Stomach (tissue), 9 donors: Measurements from ENCODE around the gene ISG20L2. TPM values are rescaled to one million over a fixed set of nuclear protein-coding genes. Genes with fewer than 3 reads are reported as not detected.

Experiments
- DNase-seq, 2 donors: peaks; one replicate each; pipeline versions ENCODE4 v3.0.0 to v3.0.0-alpha.2; 2013 to 2019
- H3K27ac ChIP-seq, 5 donors: fragments of 200-600 bp in 4 of 5; sonication (generic) in 4 of 5; one replicate each; pipeline ENCODE4 v1.5.1; 2013 to 2019; ENCODE audit warnings: mild to moderate bottlenecking in 1 of 5, moderate library complexity in 1 of 5
- H3K27me3 ChIP-seq, 3 donors: fragments of 200-600 bp; sonication (generic); one replicate each; pipeline ENCODE4 v1.5.1; 2017 to 2019; ENCODE audit warnings: mixed run types in 1 of 3
- H3K36me3 ChIP-seq, 4 donors: fragments of 200-600 bp; sonication (generic); 1 replicate in 3 of 4; 2 replicates in 1 of 4; pipeline ENCODE4 v1.5.1; 2016 to 2019
- H3K4me1 ChIP-seq, 4 donors: fragments of 200-600 bp; sonication (generic); one replicate each; pipeline ENCODE4 v1.5.1; 2016 to 2019
- H3K4me3 ChIP-seq, 4 donors: fragments of 200-600 bp; sonication (generic) in 3 of 4; one replicate each; pipeline ENCODE4 v1.5.1; 2016 to 2019; ENCODE audit warnings: mild to moderate bottlenecking in 1 of 4
- H3K9me3 ChIP-seq, 4 donors: fragments of 200-600 bp; sonication (generic); one replicate each; pipeline ENCODE4 v1.5.1; 2016 to 2019
- EP300 ChIP-seq: sonication (generic); formaldehyde crosslinking; IDR thresholded peaks from one replicate; pipeline ENCODE4 v1.6.1; 2017; ENCODE audit warnings: antibody characterized with exemption
- POLR2A ChIP-seq, 4 donors: fragments of 450-650 bp; IDR thresholded peaks; one replicate each; pipeline ENCODE4 v1.6.1; 2016; ENCODE audit warnings: antibody characterized with exemption in 4 of 4, control low read depth in 2 of 4, mild to moderate bottlenecking in 1 of 4, moderate library complexity in 1 of 4
- POLR2AphosphoS5 ChIP-seq, 3 donors: sonication (generic); formaldehyde crosslinking; IDR thresholded peaks; one replicate each; pipeline ENCODE4 v1.6.1; 2016; ENCODE audit warnings: antibody characterized with exemption in 3 of 3
- WGBS, 5 donors: extraction: QIAGEN DNeasy Blood & Tissue Kit in 3 of 5; methylation state at CpG; one replicate each; pipeline versions ENCODE4 v1.1.5 to v1.1.7; 2013 to 2018; 5-methylcytosine and 5-hydroxymethylcytosine counted together
- intact Hi-C: fragments of 100-400 bp; cut with DNase I; formaldehyde crosslinking; loops from one replicate; pipeline ENCODE4 v1.15.1; 2023; ENCODE audit warnings: low total_unique reads
- polyA plus RNA-seq, 3 donors: library from polyadenylated mRNA; stranded (reverse); fragments of 200-250 nt; gene quantifications; one replicate each; pipeline ENCODE4 v1.2.3, GENCODE V29; 2013
- total RNA-seq, 5 donors: library from RNA; depleted of rRNA; stranded (reverse); fragments of >200 nt; gene quantifications; one replicate each; pipeline versions ENCODE4 v1.1.0 to v1.2.3, GENCODE V29; 2014 to 2016
- TF ChIP-seq, protein P1 (sequence below), 7 experiments: fragments of 450-650 bp in 4 of 7; fragments of 200-600 bp in 3 of 7; sonication (generic) in 3 of 7; IDR thresholded peaks; one replicate each; pipeline ENCODE4 v1.5.1; 2016 to 2019; ENCODE audit warnings: antibody characterized with exemption in 7 of 7, control low read depth in 2 of 7, mild to moderate bottlenecking in 1 of 7
- donor health status: healthy with polysubstance abuse.
- donor health status: Bipolar disorder and iron deficiency.
- donor health status: healthy.

Gene ISG20L2
- total and polyA plus RNA-seq, 8 donors, result 4.5 to 65.5 (median 11.7) TPM

DNA sequence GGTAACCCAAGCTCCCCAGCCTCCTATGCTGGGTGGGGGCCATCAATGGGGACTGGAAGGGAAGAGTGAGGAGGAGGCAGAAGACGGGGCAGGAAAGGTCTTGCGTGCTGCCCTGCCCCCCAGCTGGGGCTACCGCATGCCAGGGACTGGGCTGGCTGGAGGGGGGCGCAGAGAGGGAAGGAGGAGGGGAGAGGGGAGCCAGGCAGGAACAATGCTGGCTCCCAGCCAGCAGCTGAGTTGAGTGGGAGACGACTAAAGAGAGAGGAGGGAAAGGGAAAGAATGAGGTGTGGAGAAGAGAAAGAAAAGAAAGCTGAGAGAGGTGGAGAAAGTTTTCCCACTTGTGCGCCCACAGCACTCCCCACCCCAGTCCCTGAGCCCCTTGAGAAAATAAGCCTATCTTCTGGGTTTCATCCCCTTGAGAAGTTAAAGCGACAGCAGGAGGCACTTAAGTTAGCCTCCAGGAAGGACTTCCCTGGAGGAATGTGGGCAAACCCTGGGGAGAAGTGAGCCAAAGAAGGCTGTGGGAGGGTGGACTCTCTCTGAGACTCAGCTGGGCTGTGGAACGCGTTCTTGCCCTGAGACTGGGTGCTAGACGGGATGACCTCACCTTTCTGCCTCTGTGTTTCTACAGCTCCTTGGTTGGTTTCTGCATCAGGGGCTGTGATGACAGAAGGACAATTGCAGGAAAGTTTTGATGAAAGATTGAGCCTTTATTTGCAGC lies 38.5 kb downstream of the ISG20L2 start:
- DNase-seq, result peak in 1 of 2 donors; percentile 70
- TF ChIP-seq POLR2AphosphoS5 (IDR thresholded peaks at IDR 0.05) (no peak), POLR2A (IDR thresholded peaks at IDR 0.05) (no peak), EP300 (no peak)
- TF ChIP-seq, protein P1, sequence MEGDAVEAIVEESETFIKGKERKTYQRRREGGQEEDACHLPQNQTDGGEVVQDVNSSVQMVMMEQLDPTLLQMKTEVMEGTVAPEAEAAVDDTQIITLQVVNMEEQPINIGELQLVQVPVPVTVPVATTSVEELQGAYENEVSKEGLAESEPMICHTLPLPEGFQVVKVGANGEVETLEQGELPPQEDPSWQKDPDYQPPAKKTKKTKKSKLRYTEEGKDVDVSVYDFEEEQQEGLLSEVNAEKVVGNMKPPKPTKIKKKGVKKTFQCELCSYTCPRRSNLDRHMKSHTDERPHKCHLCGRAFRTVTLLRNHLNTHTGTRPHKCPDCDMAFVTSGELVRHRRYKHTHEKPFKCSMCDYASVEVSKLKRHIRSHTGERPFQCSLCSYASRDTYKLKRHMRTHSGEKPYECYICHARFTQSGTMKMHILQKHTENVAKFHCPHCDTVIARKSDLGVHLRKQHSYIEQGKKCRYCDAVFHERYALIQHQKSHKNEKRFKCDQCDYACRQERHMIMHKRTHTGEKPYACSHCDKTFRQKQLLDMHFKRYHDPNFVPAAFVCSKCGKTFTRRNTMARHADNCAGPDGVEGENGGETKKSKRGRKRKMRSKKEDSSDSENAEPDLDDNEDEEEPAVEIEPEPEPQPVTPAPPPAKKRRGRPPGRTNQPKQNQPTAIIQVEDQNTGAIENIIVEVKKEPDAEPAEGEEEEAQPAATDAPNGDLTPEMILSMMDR (IDR thresholded peaks at IDR 0.05), result no peak
- WGBS, 5 donors, result 16 to 39% (median 28%) methylated on average over 10 of the region's 10 CpGs
- peaks cover 0 to 94% (median 44%) of the 10 kb centered on the region in 3 donors for H3K27me3 ChIP-seq
- no peak overlapping the region for H3K27ac ChIP-seq
- no peak overlapping the region for H3K4me3 ChIP-seq
- H3K36me3 ChIP-seq, result no peaks in the 10 kb centered on the region
- no peaks in the 10 kb centered on the region for H3K9me3 ChIP-seq
- intact Hi-C loops, result loop anchor here (5.0 kb wide), 1 partner anchor 37 kb away; the partner anchor contains the start of genes ISG20L2 and METTL25B
- H3K4me1 ChIP-seq, result peaks cover 7 to 45% (median 38%) of the 10 kb centered on the region in 4 donors

DNA sequence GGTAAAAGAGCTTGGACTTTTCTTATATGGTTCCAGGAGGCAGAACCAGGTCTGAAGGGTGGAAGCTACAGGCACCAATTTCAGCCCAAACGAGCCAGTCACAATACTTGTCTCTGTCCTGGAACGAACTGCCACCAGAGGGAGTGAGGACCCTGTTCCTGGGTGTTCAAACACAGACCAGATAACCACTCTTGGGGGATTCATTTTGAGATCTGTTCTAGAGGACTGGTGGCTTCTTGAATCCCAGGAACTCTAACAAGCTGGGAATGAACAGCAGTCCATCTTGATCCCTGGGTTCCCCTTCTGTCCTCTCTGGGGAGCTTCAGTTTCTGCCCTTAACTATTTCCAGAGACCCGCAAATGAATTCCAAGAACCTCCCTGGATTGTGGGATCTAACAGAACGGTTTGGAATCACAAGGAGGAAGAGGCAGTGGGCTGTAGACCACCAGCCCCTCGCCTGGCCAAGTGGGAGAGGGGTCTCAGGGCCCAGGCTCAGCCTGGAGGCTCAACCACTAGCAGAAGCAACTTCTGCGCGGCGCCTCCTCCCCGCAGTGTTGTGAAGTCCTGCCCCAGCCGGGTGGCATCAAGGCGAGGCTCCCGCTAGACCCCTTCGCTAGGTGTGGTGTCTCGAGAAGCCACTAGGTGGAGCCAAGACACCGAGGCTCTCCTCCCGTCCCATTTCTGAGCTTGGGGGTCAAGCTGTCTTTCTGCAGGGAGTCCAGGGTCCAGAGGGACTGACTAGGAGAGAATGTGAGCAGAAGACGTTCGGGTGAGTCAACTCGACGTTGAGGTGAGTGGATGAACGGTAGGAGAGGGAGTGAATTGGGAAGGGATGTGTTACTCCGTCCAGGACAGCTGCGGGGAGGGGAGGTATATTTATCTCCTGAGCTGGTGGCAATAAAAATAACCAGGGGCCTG lies 39.3 kb downstream of the ISG20L2 start:
- WGBS, 5 donors, result 1 to 2% (median 2%) methylated on average over 22 to 23 of the region's 23 CpGs
- H3K9me3 ChIP-seq, result no peaks in the 10 kb centered on the region
- H3K4me3 ChIP-seq, result peak overlapping the region in 1 of 4 donors; percentile 5
- no peaks in the 10 kb centered on the region for H3K36me3 ChIP-seq
- intact Hi-C loops, result no loop called here
- peaks cover 7 to 41% (median 35%) of the 10 kb centered on the region in 4 donors for H3K4me1 ChIP-seq
- peaks cover 0 to 98% (median 48%) of the 10 kb centered on the region in 3 donors for H3K27me3 ChIP-seq
- peak; percentile 79 to 94 for DNase-seq
- no peak for TF ChIP-seq POLR2A (IDR thresholded peaks at IDR 0.05)
- peak in 1 of 3 donors; percentile 65 for TF ChIP-seq POLR2AphosphoS5 (IDR thresholded peaks at IDR 0.05)
- TF ChIP-seq EP300, result no peak
- TF ChIP-seq, protein P1 (IDR thresholded peaks at IDR 0.05), result peak in 6 of 7 experiments; percentile 68 to 95 (median 88)
- no peak overlapping the region for H3K27ac ChIP-seq

DNA sequence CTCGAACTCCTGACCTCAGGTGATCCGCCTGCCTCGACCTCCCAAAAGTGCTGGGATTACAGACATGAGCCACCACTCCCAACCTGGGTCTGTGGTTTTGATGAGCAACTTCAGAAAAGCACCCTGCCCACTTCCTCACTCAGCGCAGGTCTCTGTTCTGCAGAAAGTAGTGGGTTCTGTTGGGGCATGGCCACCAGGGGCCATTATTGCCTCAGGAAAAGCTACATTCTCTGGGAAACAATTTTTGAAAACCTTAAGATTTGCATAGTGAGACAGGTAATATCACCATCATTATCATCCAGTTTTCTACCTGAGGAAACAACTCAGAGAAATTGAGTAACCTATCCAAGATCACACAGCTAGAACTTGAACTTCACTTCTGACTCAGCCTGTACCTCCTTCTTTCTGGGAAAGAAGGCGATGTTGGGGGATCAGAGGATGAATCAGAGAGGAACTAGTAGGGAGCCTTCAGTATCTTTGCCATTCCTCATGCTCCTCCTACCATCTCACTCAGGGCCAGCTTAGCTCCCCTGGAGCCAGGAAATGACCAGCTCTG lies 44.3 kb downstream of the ISG20L2 start:
- H3K36me3 ChIP-seq, result no peaks in the 10 kb centered on the region
- intact Hi-C loops, result no loop called here
- H3K27ac ChIP-seq, result no peak overlapping the region
- peaks cover 0 to 93% (median 41%) of the 10 kb centered on the region in 3 donors for H3K27me3 ChIP-seq
- 65 to 71% (median 70%) methylated on average over 5 of the region's 5 CpGs for WGBS, 5 donors
- TF ChIP-seq POLR2A (IDR thresholded peaks at IDR 0.05), result no peak
- TF ChIP-seq EP300, result no peak
- H3K9me3 ChIP-seq, result no peaks in the 10 kb centered on the region
- H3K4me3 ChIP-seq, result no peak overlapping the region
- no peak for DNase-seq
- peaks cover under 1 to 4% (median 3%) of the 10 kb centered on the region in 4 donors for H3K4me1 ChIP-seq

DNA sequence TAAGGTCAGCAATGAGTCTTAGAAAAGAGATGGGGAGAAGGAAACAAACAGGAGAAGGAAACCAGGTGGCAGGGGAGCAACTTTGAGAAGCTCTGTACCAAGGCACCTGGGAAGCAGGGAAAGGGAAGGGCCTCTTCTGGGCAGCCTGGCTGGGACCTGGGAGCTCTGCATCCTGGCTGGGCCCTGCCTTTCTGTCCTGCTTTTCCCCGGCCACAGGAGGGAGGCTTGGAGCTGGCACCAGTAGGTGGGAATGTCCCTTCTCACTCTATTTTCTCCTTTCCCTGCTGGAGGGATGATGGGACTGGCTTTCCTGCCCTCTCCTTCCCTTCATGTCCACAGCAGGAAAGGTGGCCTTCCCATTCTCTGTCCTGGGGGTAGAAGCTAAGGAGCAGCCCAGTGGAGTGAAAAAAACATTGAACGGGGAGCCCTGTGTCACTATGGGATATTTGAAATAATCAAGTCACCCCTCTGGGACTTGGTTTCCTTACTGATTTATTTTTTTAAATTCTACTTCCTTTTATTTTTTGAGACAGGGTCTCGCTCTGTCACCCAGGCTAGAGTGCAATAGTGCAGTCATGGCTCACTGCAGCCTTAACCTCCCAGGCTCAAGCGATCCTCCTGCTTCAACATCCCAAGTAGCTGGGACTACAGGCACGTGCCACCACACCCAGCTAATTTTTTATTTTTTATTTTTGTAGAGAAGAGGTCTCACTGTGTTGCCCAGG lies 46.2 kb downstream of the ISG20L2 start:
- TF ChIP-seq POLR2A (IDR thresholded peaks at IDR 0.05), result no peak
- no peak for TF ChIP-seq POLR2AphosphoS5 (IDR thresholded peaks at IDR 0.05)
- TF ChIP-seq, protein P1 (IDR thresholded peaks at IDR 0.05), result no peak
- TF ChIP-seq EP300, result no peak
- DNase-seq, result no peak
- no peaks in the 10 kb centered on the region for H3K36me3 ChIP-seq
- H3K27me3 ChIP-seq, result peaks cover 0 to 94% (median 47%) of the 10 kb centered on the region in 3 donors
- peaks cover 5 to 11% (median 8%) of the 10 kb centered on the region in 4 donors for H3K4me1 ChIP-seq
- H3K27ac ChIP-seq, result no peak overlapping the region
- WGBS, 5 donors, result 57 to 71% (median 62%) methylated on average over 5 of the region's 5 CpGs
- intact Hi-C loops, result no loop called here
- H3K4me3 ChIP-seq, result no peak overlapping the region
- no peaks in the 10 kb centered on the region for H3K9me3 ChIP-seq
